HG03558 (cell line): Measurements from ENCODE around the gene RMDN2.

Experiments used
- ATAC-seq: cut with Tn5 transposase; IDR thresholded peaks from one replicate; pipeline ENCODE4 v1.9.1; 2021; ENCODE audit warnings: moderate number of reproducible peaks; ENCODE audit not compliant: unreplicated experiment; ENCODE audit errors: extremely low read depth

RMDN2 gene, protein sequence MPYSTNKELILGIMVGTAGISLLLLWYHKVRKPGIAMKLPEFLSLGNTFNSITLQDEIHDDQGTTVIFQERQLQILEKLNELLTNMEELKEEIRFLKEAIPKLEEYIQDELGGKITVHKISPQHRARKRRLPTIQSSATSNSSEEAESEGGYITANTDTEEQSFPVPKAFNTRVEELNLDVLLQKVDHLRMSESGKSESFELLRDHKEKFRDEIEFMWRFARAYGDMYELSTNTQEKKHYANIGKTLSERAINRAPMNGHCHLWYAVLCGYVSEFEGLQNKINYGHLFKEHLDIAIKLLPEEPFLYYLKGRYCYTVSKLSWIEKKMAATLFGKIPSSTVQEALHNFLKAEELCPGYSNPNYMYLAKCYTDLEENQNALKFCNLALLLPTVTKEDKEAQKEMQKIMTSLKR

DNA sequence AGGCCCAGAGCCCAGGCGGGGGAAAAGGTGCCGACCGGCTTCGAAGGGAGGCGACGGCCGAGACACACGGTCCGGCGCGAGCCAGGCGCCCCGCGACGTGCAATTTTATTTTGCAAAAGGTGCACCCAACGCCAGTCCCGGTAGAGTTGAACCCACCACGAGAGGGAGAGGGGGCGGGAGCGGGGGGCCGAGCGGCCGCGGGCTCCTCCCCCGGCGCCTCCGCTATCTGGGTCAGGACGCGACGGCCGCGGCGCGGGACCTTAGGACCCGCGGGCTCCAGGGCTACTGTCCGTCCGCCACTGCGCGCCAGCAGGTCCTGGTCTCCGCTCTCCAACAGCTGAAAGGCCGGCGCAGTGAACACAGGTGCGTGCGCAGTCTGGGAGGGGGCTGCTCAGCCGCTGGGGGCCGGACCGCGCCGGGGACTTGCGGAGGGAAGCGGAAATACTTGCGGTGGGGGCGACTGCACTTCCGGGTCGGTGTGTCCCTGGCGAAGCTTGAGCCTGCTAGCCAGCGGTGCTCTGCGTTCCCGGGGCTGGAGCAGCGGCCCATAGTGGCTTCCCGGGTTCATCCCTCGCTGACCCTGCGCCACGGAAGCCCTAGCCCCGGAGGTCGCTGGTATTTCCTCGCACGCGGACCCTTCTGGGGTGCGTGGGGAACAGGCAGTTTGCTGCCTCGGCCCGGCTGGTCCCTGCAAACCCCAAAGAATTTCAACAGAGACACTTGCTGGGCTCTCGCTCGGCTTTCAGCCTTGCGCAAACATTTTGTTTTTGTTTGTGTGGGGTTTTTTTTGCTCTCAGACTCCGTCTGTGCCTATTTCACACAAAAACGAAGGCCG lies at the start of gene RMDN2:
Gene RMDN2, plus strand, starts transcription at position 225 of the 835 bp plus-strand sequence. CDS start 3,991 bp downstream, outside the sequence.
- peak; percentile 41 for ATAC-seq

DNA sequence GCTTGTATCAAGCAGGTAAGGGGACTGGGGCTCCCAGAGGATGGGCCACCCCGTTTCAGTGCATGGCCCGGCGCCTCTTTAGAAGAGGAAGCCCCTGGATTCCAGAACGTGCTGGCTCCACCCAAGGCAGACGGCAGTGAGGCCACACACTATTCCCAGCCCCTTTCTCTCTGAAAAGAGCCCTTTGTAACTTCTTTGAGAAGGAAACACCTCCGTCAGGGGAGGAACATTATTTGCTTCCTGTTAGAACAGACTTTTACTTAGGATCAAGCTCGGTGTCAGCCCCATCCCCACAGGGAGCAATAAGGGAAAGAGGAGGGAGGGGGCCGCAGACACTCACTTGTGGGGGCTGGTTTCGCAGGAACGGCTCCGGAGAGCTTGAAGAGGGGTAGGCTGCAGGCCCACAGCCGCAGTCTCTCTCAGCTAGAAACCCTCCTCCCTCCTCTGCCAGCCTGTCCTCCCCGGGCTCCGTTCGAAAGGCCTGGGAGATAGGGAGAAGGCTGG lies 49.6 kb upstream of the RMDN2 start:
- no peak for ATAC-seq

DNA sequence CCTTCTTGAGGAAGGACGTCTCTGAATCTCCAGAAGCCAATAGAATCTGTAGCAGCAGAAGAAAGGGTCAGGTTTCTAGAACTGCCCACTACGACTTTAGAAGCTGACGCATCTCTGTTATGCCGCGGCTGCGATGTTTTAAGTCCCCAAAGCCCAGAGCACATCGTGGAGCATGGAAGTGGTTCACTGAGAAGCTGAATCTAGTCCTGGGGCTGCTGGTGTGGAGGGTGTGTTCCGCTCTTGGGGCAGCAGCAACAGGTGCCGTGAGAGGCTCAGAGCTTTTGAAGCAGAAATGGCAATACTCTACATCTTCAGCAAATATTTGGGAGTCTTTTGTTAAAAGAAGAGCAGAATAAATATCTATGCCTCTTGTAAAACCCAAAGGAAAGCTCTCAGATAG lies 48.9 kb upstream of the RMDN2 start:
- ATAC-seq: no peak

DNA sequence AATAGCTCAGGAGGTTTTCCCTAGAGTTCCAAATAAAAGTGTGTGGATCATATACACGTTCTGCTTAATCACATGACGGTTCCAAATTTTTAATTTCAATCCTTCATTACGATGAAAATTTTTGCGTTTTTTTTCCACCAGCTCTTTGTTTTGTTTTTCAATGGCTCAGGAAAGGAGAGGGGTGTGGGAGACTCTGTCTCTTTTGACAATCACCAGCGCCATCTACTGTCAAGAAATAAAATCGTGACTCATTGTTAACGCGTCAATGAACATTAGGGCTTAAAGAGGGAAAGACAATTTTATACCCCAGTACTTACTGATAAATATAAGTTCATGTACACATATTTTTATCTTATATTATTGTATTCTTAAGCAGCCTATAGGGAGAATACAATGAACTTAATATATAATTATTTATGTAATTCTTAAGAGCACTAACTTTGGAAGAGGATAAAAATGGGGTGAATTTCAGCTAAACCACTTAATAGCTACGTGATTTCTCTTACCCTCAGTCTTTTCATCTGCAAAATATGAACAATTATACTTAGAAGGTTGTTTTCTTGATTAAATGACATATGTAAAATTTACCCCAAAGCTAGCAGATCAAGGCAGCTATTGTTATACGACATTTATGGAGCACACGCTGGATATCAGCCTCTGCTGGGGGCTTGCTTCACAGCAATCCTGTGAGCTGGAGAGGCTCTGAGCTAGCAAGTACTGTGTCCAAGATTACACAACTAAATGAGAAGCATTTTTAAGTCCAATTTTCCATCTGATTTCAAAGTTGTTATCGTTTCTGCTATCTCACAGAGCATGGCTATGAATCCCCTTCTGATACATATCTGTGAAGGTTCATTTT lies 47.4 kb upstream of the RMDN2 start:
- no peak for ATAC-seq

DNA sequence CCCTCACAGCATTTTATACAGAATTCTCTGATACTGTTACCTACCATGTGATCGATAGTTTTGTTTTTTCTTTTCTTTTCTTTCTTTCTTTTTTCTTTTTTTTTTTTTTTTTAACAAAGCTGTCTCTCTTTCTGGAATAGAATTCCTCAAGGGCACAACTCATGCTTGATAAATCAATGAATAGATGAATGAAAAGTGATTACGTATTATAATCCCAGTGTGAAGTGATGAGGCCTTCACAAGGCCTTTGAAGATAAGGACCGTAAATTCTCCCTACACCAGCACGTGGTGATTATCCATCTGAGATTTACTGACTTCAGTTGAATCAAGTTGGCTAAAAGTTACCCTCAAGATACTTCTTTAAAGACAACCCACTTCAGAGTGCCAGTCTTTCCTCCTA lies 46.6 kb upstream of the RMDN2 start:
- no peak for ATAC-seq

DNA sequence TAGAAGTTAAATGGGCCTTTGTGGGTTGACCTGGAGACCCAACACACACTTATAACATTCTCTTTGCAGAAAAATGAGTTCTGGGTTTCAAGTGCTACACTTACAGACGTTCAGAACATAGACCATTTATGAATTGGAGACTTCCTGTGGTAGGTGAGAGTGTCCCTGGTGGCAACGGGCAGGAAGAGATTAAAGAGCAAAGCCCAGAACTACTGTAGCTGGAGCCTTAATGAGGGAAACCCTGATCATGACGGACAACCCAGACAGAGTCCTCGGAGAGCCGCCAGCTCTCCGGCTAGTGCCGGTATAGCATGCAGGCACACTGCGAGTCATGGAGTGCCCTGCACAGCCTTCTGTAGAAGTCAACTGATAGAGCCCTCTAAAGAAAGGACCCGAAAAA lies 44.5 kb upstream of the RMDN2 start:
- no peak for ATAC-seq

DNA sequence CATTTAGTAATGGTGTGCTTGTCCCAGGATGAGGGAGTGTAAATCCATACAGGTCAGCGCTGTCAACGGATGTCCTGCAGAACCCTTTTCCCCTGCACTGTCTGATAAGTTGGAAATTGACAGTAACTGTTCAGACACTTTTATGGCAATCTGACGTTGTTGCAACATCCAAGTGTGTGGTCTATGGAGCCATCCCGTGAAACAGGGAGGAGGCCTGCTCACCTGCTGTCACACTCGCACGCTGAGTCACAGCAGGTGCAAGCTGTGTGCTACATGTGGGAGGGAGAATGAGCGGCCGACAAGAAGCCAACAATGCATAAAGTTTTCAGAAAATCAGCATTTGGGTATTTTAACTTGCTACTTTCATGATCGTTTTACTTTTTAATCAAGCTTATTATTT lies 43.7 kb upstream of the RMDN2 start:
- no peak for ATAC-seq

DNA sequence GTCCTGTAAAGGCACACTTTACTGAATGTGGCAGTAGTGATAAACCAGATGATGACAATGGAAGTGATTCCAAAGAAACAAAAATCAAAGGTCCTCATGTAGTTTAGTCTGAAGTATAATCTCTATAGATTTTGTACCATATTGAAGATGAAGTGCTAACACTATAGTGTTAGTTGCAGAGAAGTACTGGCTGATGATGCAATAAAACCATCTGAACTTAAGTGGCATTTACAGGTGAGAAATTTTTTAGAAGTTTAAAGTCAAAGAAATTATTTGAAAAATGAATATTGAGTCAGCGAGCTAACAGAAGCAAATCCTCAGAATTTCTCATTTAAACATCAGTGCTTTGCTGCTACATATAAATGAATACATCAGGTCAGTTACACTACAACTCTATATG lies 43.1 kb upstream of the RMDN2 start:
- ATAC-seq: no peak

DNA sequence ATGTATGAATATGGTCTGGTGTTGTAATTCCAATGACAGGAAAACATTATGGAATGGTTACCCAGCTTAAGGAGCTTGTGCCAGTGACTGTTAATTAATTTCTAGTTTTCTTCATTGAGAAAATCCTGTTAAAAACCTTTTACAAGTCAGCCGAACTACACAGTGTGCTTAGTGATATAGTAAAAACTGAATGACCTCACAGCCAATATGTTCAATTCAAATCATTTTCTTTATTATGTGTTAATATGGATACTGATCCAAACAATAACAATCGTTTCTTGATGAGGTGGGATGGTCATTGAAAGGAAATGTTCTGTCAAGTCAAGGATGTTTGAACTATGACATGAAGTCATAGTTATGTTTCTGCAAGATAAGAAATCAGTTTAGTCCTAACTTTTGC lies 41.6 kb upstream of the RMDN2 start:
- no peak for ATAC-seq

DNA sequence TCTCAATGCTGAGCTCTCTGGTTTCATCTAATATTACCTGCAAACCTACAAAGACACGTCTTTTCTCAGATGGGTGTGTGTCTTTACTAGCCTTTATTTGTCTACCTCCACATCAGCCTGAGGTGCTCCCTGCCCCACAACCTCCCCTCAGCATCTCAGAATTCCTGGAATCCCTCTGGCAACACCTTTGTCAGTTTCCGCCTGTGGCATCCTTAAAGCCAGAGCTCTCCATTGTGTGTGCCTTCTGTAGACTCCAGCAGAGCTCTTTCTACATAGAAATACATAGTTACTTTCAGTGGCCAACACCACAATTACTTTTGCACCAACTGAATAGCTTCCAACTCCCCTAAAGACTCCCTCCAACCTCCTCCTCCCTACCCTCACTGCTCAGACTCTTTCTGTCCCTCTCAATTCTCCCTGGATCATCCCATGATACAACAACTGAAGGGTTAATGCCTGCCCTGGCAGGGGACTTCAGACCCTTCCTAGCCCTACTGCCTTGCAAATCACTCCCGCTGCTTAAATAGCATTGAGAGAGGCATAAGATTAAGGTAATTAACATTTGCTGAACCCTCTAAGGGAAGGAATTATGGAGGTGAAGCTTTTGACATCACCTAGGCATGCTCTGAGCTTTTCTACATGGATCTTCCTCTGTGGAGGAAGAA lies 39.6 kb upstream of the RMDN2 start:
- ATAC-seq: no peak

DNA sequence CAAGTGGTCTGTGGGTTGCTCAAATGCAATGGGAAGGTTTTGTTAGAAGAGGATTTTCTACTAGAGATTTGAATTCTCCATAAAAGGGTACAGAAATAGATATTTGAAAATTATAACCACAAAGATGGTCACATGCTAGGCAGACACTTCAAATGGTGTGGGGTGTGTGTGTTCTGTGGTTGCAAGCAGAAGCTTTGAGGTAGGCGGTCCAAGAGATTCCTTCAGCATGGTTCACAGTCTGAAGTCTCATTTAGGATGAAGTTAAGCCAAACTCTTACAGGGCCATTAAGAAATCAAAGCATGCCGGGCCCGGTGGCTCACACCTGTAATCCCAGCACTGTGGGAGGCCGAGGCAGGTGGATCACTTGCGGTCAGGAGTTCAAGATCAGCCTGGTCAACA lies 38.3 kb upstream of the RMDN2 start:
- no peak for ATAC-seq

DNA sequence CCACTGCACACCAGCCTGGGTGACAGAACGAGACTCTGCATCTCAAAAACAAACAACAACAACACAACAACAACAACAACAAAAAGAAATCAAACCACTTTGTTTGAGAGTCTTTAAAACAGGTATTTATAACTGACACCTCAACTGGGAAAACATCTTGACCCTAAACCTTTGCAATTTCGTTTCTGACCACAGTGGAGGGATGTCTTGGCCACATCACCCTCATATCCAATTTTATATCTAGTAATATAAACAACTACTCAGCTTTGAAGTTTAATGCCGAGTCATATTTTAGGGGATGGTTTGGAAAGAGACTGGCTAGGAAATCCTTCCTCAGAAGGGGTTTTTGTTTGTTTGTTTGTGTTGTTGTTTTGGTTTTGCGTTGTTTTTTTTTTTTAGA lies 37.8 kb upstream of the RMDN2 start:
- no peak for ATAC-seq

DNA sequence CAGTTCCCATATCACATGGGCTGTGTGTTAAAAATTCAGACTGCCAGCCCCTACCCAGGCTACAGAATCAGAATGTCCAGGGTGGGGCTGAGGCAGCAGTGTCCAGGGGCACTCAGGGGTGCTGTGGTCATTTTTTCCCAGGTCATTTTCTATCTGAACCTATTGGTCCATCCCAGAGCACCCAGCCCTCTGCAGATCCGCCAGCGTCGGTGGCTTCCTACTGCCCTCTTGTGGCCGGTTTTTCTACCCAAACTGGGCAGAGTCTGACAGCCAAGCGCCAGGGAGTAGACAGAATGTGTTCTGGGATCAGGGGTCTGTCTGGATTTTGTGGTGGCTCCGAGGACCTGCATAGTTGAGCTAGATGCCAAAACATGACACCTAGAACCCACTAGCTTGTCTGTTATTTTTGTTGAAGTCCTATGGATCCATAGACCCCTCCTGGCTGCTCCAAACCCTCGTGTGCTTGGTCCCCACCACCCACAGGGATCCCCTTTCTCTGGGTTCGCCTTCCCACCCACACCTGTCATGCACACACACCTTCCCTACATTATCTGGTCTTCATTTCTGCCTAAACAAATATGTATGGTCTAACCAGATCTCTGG lies 34.1 kb upstream of the RMDN2 start:
- no peak for ATAC-seq

DNA sequence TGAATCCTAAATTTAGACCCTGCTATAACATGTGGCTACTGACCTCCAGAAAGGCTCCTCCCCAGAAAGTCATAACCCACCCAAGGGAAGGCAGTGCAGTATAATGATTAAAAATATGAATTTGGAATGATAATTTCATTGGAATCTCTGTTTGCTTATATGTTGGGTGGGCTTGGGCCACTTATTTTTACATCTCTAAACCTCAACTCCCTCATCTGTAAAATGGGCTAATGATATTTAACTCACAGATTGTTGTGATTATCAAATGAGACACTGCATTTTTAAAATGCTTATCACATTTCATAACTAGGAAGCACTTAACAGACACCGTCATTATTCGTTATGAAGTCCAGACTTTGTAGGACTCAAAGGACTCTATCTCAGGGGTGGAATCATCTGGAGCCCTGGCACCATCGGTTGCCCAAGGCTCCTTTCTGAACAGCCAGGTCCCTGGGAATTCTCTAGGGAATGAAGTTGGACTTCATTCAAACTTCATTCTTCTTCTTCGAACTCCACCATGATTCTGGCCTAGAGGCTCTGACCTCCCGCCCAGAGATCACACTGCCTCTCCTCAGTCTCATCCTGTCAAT lies 33.1 kb upstream of the RMDN2 start:
- ATAC-seq: no peak

DNA sequence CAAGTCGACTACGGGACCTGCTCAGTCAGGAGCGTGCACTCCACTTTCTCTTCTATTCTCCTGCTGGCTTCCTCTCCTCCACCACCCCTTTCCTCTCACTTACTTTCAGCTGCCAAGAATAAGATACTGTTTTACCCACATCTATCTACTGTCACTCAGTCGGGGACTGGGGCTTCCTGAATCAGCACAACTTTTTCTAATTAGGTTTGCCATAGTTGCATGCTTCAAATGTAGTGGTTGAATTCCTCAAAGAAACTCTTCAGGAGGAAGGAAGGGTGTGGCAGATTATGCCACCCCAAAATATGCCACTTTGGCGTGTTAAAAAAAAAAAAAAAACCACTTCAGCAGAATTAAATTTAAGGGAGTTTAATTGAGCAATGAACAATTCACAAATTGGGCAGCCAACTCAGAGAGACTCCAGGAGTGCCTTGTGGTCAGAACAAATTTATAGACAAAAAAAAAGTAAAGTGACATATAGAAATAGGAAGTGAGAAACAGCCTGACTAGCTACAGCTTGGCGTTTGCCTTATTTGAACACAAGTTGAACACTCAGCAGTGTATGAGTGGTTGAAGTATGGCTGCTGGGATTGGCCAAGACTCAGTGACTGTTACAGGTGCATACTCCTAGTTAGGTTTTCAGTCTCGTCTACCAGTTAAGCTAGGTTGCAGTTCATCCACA lies 32.5 kb upstream of the RMDN2 start:
- ATAC-seq: peak; percentile 64

DNA sequence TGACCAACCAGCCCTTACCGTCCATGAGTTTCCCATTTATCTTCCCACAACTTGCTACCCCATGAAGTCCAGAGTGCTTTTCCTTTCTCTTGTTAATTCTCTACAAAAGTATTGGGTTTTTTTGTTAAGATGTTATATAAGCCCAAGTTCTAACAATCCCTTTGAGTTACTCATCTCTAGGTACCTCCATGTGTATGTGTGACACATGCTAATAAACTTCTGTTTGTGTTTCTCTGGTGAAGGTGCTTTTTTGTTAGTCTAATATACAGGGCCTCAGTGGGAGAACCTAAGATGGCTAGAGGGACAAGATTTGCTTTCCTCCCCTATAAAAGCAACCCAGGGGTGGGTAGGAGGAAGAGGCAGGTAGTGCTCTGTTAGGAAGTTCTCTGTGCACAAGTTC lies 31.8 kb upstream of the RMDN2 start:
- no peak for ATAC-seq

DNA sequence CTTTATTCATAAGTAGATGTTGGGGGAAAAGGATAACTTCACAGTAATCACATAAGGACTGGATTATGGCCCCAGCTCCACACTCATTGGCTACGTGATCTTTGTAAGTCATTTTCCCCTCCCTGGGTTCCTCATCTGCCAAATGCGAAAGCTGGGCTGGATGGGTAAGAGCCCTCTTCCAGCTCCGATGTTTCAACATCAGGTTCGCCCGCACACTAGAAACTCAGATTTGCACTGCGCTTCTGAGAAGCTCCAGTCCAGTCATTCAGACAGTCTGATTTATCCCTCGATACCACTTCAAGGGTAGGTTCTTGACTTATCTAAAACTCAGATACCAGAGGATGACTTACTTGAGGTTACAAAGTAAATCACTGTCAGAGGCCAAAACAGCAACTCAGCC lies 31.0 kb upstream of the RMDN2 start:
- no peak for ATAC-seq

DNA sequence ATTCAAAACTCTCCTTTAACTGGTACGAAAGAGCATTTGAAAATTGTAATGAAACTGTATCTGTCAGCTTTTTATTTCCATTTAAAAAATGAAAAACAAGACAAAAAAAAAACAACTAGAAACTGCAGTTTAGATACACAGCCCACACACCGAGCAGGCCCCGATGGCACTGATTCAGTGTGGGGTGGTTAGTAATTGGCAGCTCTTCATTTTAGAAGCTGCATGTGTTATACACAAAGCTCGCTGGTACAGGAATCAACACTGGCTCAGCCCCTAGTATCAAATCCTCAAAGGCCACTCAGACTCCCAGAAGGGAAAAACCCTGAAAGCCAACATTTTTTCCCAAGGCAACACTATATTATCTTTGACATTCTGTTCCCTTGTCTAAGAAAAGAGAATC lies 30.5 kb upstream of the RMDN2 start:
- no peak for ATAC-seq

DNA sequence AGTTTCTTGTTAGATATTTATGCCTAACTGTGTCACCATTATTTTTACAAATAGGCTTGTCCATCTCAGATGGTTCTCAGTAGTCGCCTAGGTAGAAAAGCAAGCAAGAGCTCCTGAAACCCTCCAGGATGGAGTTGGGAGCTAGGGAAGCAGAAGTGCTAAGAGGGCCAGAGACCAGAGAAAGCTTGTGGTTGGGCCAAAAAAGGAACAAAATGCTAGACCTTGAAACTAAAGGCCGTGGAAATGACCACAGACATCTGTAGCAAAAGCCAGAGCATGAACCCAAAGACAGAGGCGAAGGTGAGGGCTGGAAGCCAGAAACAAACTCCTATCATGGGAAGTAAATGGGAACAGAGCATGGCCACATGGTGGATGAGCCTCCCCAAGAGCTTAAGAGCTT lies 29.9 kb upstream of the RMDN2 start:
- ATAC-seq: no peak
